Uterus (tissue), 2 donors: Measurements from ENCODE around the gene ETHE1.

Source experiments
- POLR2A ChIP-seq, 2 donors: fragments of 450-650 bp; IDR thresholded peaks; one replicate each; pipeline ENCODE4 v1.6.1; 2016; ENCODE audit warnings: antibody characterized with exemption in 2 of 2, mild to moderate bottlenecking in 1 of 2, moderate library complexity in 1 of 2
- TF ChIP-seq, protein P1 (sequence below), 4 experiments: fragments of 200-600 bp in 2 of 4; fragments of 450-650 bp in 2 of 4; sonication (generic) in 2 of 4; IDR thresholded peaks; one replicate each; pipeline ENCODE4 v1.5.1; 2016 to 2019; ENCODE audit warnings: antibody characterized with exemption in 4 of 4, mild to moderate bottlenecking in 2 of 4, moderate library complexity in 1 of 4

DNA sequence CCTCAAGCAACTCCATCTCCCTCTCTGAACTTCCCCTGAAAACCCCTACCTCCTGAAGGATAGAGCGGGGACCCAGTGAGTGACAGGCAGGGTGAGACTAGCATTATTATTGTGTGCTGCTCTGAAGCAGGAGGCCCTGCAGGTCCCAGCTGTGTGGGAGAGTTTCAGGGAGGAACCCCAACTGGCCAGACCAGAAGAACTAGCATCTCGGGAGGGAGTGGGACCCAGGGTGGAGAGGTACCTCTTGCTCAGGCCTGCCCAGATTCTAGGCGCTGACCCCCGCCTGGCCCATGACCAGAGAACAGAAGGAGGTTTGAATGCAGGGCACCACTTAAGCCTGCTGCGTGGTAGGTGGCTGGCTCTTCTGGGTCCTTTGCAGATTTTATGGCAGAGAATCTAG lies 55.9 kb downstream of the ETHE1 start:
- TF ChIP-seq, protein P1, sequence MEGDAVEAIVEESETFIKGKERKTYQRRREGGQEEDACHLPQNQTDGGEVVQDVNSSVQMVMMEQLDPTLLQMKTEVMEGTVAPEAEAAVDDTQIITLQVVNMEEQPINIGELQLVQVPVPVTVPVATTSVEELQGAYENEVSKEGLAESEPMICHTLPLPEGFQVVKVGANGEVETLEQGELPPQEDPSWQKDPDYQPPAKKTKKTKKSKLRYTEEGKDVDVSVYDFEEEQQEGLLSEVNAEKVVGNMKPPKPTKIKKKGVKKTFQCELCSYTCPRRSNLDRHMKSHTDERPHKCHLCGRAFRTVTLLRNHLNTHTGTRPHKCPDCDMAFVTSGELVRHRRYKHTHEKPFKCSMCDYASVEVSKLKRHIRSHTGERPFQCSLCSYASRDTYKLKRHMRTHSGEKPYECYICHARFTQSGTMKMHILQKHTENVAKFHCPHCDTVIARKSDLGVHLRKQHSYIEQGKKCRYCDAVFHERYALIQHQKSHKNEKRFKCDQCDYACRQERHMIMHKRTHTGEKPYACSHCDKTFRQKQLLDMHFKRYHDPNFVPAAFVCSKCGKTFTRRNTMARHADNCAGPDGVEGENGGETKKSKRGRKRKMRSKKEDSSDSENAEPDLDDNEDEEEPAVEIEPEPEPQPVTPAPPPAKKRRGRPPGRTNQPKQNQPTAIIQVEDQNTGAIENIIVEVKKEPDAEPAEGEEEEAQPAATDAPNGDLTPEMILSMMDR (IDR thresholded peaks at IDR 0.05), result no peak
- TF ChIP-seq POLR2A (IDR thresholded peaks at IDR 0.05), result no peak
